Stimulated activated CD4-positive, alpha-beta T cell treated with anti-CD3 and anti-CD28 coated beads, Interleukin-12 subunit alpha, Interleukin-12 subunit beta, amount 100 ng/mL, for 48 hours (primary cell): ENCODE data around the gene OR10J4.
"Not testable (repeated sequence)": the region's sequence is repeated elsewhere in the genome, so short reads cannot be mapped to it uniquely, and the experiment has no call there.

Source experiments
- DNase-seq, 3 donors: peaks; one replicate each; pipeline ENCODE4 v3.0.0-alpha.2; 2020; ENCODE audit warnings: low read depth in 2 of 3, low spot score in 1 of 3

The OR10J4 gene

GRCh38 chr1:159431904-159432303 is at the start of gene OR10J4:
OR10J4 (plus strand) TSS chr1:159432204.
- no peak for DNase-seq

GRCh38 chr1:159406821-159407220 is 25.2 kb upstream of the OR10J4 start:
- no peak for DNase-seq

- DNase-seq: no peak
These were observed 23.1 kb upstream of the OR10J4 start for GRCh38 chr1:159408862-159409400.

- no peak for DNase-seq
These were observed 10.2 kb upstream of the OR10J4 start for GRCh38 chr1:159421821-159422220.

GRCh38 chr1:159428536-159428935 is 3.5 kb upstream of the OR10J4 start:
- no peak for DNase-seq

- no peak for DNase-seq
These were observed 2.7 kb upstream of the OR10J4 start for GRCh38 chr1:159429074-159429861.

- no peak for DNase-seq
These were observed 1.0 kb upstream of the OR10J4 start for GRCh38 chr1:159430985-159431384.

GRCh38 chr1:159436469-159436868 is 4.5 kb downstream of the OR10J4 start:
- DNase-seq: no peak

- no peak for DNase-seq
These were observed 7.4 kb downstream of the OR10J4 start, which contains the start of gene OR10J1 for GRCh38 chr1:159439422-159439821. OR10J1 (plus strand) TSS chr1:159439722; CDS start chr1:159439792, 70 bp downstream.

GRCh38 chr1:159441360-159441759 is 9.4 kb downstream of the OR10J4 start:
- no peak for DNase-seq

- no peak for DNase-seq
These were observed 10.4 kb downstream of the OR10J4 start for GRCh38 chr1:159442428-159442827.

- DNase-seq: no peak
These were observed 11.2 kb downstream of the OR10J4 start for GRCh38 chr1:159443066-159443750.

GRCh38 chr1:159444511-159444910 is 12.5 kb downstream of the OR10J4 start:
- no peak for DNase-seq

- DNase-seq: no peak
These were observed 16.2 kb downstream of the OR10J4 start for GRCh38 chr1:159448181-159448580.

- DNase-seq: not testable (repeated sequence)
These were observed 17.6 kb downstream of the OR10J4 start for GRCh38 chr1:159449605-159450004.

GRCh38 chr1:159459551-159459950 is 27.5 kb downstream of the OR10J4 start:
- no peak for DNase-seq

GRCh38 chr1:159465191-159465603 is 33.2 kb downstream of the OR10J4 start:
- DNase-seq: no peak

GRCh38 chr1:159468321-159468720 is 36.3 kb downstream of the OR10J4 start:
- no peak for DNase-seq

- no peak for DNase-seq
These were observed 38.0 kb downstream of the OR10J4 start for GRCh38 chr1:159469921-159470533.

- DNase-seq: no peak
These were observed 41.3 kb downstream of the OR10J4 start for GRCh38 chr1:159473335-159473734.

GRCh38 chr1:159474926-159475325 is 42.9 kb downstream of the OR10J4 start:
- DNase-seq: no peak
